HEK293 (cell line): ENCODE measurements around the gene BCL2.

ENCODE experiments used
- CTCF ChIA-PET: fragments of 350-600 bp; formaldehyde crosslinking; extraction: SDS; loops from one replicate; lab custom pipeline; 2021; ENCODE audit warnings: antibody characterized with exemption; lab: Yijun Ruan, JAX
- POLR2A ChIA-PET: fragments of 300-600 bp; formaldehyde crosslinking; extraction: SDS; loops from one replicate; lab custom pipeline; 2020; ENCODE audit warnings: antibody characterized with exemption, inconsistent platforms; lab: Yijun Ruan, JAX
- H3K27ac ChIP-seq: fragments of 200-500 bp; sonication (Bioruptor generic); 2 replicates; pipeline ENCODE4 v1.5.1; 2014; ENCODE audit warnings: low read depth, low read length, control low read depth, inconsistent platforms; ENCODE audit errors: extremely low read depth
- H3K36me3 ChIP-seq, 2 experiments: fragments of 200-500 bp in 1 of 2; sonication (Bioruptor generic) in 1 of 2; 1 replicate in 1 of 2; 2 replicates in 1 of 2; pipeline ENCODE4 v1.5.1; 2014 to 2017; ENCODE audit warnings: inconsistent platforms in 2 of 2, low read length in 2 of 2; ENCODE audit not compliant: control insufficient read depth in 2 of 2, insufficient read depth in 1 of 2
- H3K4me1 ChIP-seq: fragments of 200-500 bp; sonication (Bioruptor generic); 2 replicates; pipeline ENCODE4 v1.5.1; 2014; ENCODE audit warnings: mild to moderate bottlenecking, low read length, inconsistent platforms; ENCODE audit not compliant: control insufficient read depth, insufficient read depth
- H3K4me3 ChIP-seq: 2 replicates; pipeline ENCODE4 v1.5.1; 2011; ENCODE audit warnings: low read depth, mild to moderate bottlenecking, control low read depth, low read length, moderate library complexity
- H3K9me3 ChIP-seq: fragments of 200-500 bp; sonication (Bioruptor generic); 2 replicates; pipeline ENCODE4 v1.5.1; 2014; ENCODE audit warnings: low read depth, low read length, inconsistent platforms; ENCODE audit not compliant: control insufficient read depth, insufficient read depth
- BCL11B ChIP-seq: fragments of 450-650 bp; formaldehyde crosslinking; IDR thresholded peaks from 2 replicates; pipeline ENCODE4 v1.5.1; 2016; ENCODE audit warnings: low read depth, missing biosample characterization, missing genetic modification characterization
- HOXA7 ChIP-seq: sonication (generic); formaldehyde crosslinking; IDR thresholded peaks from 2 replicates; pipeline ENCODE4 v1.8.1; 2022; ENCODE audit warnings: missing genetic modification reagents, borderline replicate concordance
- KLF10 ChIP-seq: fragments of 450-650 bp; IDR thresholded peaks from 2 replicates; pipeline ENCODE4 v1.5.1; 2018; ENCODE audit warnings: missing biosample characterization, mild to moderate bottlenecking, missing genetic modification characterization
- MZF1 ChIP-seq: fragments of 450-650 bp; formaldehyde crosslinking; IDR thresholded peaks from 2 replicates; pipeline ENCODE4 v1.5.1; 2017; ENCODE audit warnings: missing biosample characterization, missing genetic modification characterization, borderline replicate concordance
- OVOL3 ChIP-seq: fragments of 450-650 bp; formaldehyde crosslinking; IDR thresholded peaks from 2 replicates; pipeline ENCODE4 v1.5.1; 2016; ENCODE audit warnings: missing biosample characterization, missing genetic modification characterization
- SP7 ChIP-seq: fragments of 450-650 bp; formaldehyde crosslinking; IDR thresholded peaks from 2 replicates; pipeline ENCODE4 v1.5.1; 2016; ENCODE audit warnings: missing biosample characterization, missing genetic modification characterization
- YY1 ChIP-seq: fragments of 450-650 bp; formaldehyde crosslinking; IDR thresholded peaks from 2 replicates; pipeline ENCODE4 v1.5.1; 2018; ENCODE audit warnings: missing biosample characterization, missing genetic modification characterization
- YY2 ChIP-seq: fragments of 450-650 bp; formaldehyde crosslinking; IDR thresholded peaks from 2 replicates; pipeline ENCODE4 v1.5.1; 2016; ENCODE audit warnings: missing biosample characterization, missing genetic modification characterization
- ZBTB21 ChIP-seq: fragments of 450-650 bp; formaldehyde crosslinking; IDR thresholded peaks from 2 replicates; pipeline ENCODE4 v1.5.1; 2017; ENCODE audit warnings: missing biosample characterization, missing genetic modification characterization
- ZNF155 ChIP-seq: fragments of 450-650 bp; formaldehyde crosslinking; IDR thresholded peaks from 2 replicates; pipeline ENCODE4 v1.5.1; 2016; ENCODE audit warnings: missing biosample characterization, missing genetic modification characterization
- ZNF157 ChIP-seq: fragments of 450-650 bp; formaldehyde crosslinking; IDR thresholded peaks from 2 replicates; pipeline ENCODE4 v1.5.1; 2016; ENCODE audit warnings: missing biosample characterization, missing genetic modification characterization
- ZNF239 ChIP-seq: fragments of 450-650 bp; formaldehyde crosslinking; IDR thresholded peaks from 2 replicates; pipeline ENCODE4 v1.5.1; 2016; ENCODE audit warnings: missing biosample characterization, missing genetic modification characterization
- ZNF274 ChIP-seq, 2 experiments: fragments of 200-500 bp in 1 of 2; fragments of 450-650 bp in 1 of 2; sonication (Bioruptor generic) in 1 of 2; formaldehyde crosslinking in 1 of 2; IDR thresholded peaks; 2 replicates each; pipeline versions ENCODE4 v1.5.1 to v1.6.1; 2014 to 2016; ENCODE audit warnings: borderline replicate concordance in 1 of 2, inconsistent platforms in 1 of 2, low read length in 1 of 2, missing biosample characterization in 1 of 2, missing genetic modification characterization in 1 of 2
- ZNF302 ChIP-seq: fragments of 450-650 bp; formaldehyde crosslinking; IDR thresholded peaks from 2 replicates; pipeline ENCODE4 v1.5.1; 2016; ENCODE audit warnings: missing biosample characterization, missing genetic modification characterization, low read depth
- ZNF366 ChIP-seq: fragments of 450-650 bp; formaldehyde crosslinking; conservative IDR thresholded peaks from 2 replicates; pipeline ENCODE4 v1.5.1; 2016; ENCODE audit warnings: missing biosample characterization, missing genetic modification characterization
- ZNF423 ChIP-seq: fragments of 450-650 bp; formaldehyde crosslinking; IDR thresholded peaks from 2 replicates; pipeline ENCODE4 v1.5.1; 2016; ENCODE audit warnings: missing biosample characterization, missing genetic modification characterization
- ZNF544 ChIP-seq: fragments of 450-650 bp; formaldehyde crosslinking; IDR thresholded peaks from 2 replicates; pipeline ENCODE4 v1.5.0; 2017; ENCODE audit warnings: missing biosample characterization, missing genetic modification characterization
- ZNF677 ChIP-seq: fragments of 450-650 bp; IDR thresholded peaks from 2 replicates; pipeline ENCODE4 v1.5.0; 2018; ENCODE audit warnings: missing biosample characterization, mild to moderate bottlenecking, missing genetic modification characterization, moderate library complexity
- ZNF701 ChIP-seq: fragments of 450-650 bp; formaldehyde crosslinking; IDR thresholded peaks from 2 replicates; pipeline ENCODE4 v1.5.1; 2016; ENCODE audit warnings: missing biosample characterization, missing genetic modification characterization
- ZNF707 ChIP-seq: fragments of 450-650 bp; formaldehyde crosslinking; IDR thresholded peaks from 2 replicates; pipeline ENCODE4 v1.5.1; 2016; ENCODE audit warnings: missing biosample characterization, missing genetic modification characterization
- ZNF792 ChIP-seq: fragments of 450-650 bp; formaldehyde crosslinking; IDR thresholded peaks from 2 replicates; pipeline ENCODE4 v1.5.1; 2016; ENCODE audit warnings: missing biosample characterization, missing genetic modification characterization
- TF ChIP-seq, protein P1 (sequence below): fragments of 450-650 bp; formaldehyde crosslinking; IDR thresholded peaks from 2 replicates; pipeline ENCODE4 v1.5.1; 2017; ENCODE audit warnings: missing biosample characterization, missing genetic modification characterization
- TF ChIP-seq, protein P2 (sequence below): fragments of 450-650 bp; formaldehyde crosslinking; IDR thresholded peaks from 2 replicates; pipeline ENCODE4 v1.5.1; 2016; ENCODE audit warnings: missing biosample characterization, missing genetic modification characterization
- TF ChIP-seq, protein P3 (sequence below): fragments of 450-650 bp; formaldehyde crosslinking; optimal IDR thresholded peaks from 2 replicates; pipeline ENCODE3; 2016; ENCODE audit warnings: missing biosample characterization, mild to moderate bottlenecking, missing genetic modification characterization
- TF ChIP-seq, protein P4 (sequence below): fragments of 450-650 bp; formaldehyde crosslinking; IDR thresholded peaks from 2 replicates; pipeline ENCODE4 v1.5.1; 2016; ENCODE audit warnings: missing biosample characterization, missing genetic modification characterization

Gene BCL2

DNA sequence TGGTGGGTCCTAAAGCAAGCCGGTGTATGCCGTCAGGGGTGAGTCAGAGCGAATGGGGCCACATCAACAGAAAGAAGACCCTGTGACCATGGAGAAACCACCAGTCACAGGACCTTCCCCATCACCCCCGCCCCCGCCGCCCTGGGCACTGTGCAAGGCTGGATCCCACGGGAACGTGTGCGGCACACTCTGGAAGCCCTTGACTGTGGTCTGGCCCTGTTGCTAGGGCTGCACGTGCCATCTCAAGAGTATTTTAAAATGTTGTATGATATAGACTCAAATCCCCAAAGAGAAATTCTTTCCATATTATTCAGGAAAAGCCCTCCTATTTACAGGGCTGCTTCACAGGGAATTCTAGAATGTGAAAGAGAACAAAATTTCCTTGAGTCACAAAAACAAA is 174.8 kb downstream of the BCL2 start (continued):
- TF ChIP-seq KLF10 (tag by site-specific recombination): no peak
- no peak for TF ChIP-seq ZNF677 (tag by site-specific recombination)
- TF ChIP-seq ZNF274 (IDR thresholded peaks at IDR 0.05; ENCODE audit: low read length): no peak
- TF ChIP-seq ZNF274 (tag by site-specific recombination; IDR thresholded peaks at IDR 0.05; ENCODE audit: borderline replicate concordance): no peak
- TF ChIP-seq ZNF302 (tag by site-specific recombination): no peak
- no peak for TF ChIP-seq YY2
- TF ChIP-seq ZBTB21 (tag by site-specific recombination): no peak
- TF ChIP-seq, protein P1, sequence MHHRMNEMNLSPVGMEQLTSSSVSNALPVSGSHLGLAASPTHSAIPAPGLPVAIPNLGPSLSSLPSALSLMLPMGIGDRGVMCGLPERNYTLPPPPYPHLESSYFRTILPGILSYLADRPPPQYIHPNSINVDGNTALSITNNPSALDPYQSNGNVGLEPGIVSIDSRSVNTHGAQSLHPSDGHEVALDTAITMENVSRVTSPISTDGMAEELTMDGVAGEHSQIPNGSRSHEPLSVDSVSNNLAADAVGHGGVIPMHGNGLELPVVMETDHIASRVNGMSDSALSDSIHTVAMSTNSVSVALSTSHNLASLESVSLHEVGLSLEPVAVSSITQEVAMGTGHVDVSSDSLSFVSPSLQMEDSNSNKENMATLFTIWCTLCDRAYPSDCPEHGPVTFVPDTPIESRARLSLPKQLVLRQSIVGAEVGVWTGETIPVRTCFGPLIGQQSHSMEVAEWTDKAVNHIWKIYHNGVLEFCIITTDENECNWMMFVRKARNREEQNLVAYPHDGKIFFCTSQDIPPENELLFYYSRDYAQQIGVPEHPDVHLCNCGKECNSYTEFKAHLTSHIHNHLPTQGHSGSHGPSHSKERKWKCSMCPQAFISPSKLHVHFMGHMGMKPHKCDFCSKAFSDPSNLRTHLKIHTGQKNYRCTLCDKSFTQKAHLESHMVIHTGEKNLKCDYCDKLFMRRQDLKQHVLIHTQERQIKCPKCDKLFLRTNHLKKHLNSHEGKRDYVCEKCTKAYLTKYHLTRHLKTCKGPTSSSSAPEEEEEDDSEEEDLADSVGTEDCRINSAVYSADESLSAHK (tag by site-specific recombination): no peak
- no peak for TF ChIP-seq BCL11B (tag by site-specific recombination)
- no peak for TF ChIP-seq HOXA7 (CRISPR knock-in tag)
- TF ChIP-seq, protein P2, sequence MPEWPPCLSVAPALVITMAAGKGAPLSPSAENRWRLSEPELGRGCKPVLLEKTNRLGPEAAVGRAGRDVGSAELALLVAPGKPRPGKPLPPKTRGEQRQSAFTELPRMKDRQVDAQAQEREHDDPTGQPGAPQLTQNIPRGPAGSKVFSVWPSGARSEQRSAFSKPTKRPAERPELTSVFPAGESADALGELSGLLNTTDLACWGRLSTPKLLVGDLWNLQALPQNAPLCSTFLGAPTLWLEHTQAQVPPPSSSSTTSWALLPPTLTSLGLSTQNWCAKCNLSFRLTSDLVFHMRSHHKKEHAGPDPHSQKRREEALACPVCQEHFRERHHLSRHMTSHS (tag by site-specific recombination): no peak
- TF ChIP-seq, protein P3, sequence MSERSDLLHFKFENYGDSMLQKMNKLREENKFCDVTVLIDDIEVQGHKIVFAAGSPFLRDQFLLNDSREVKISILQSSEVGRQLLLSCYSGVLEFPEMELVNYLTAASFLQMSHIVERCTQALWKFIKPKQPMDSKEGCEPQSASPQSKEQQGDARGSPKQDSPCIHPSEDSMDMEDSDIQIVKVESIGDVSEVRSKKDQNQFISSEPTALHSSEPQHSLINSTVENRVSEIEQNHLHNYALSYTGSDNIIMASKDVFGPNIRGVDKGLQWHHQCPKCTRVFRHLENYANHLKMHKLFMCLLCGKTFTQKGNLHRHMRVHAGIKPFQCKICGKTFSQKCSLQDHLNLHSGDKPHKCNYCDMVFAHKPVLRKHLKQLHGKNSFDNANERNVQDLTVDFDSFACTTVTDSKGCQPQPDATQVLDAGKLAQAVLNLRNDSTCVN: no peak
- TF ChIP-seq ZNF423 (tag by site-specific recombination): no peak
- TF ChIP-seq OVOL3 (tag by site-specific recombination): no peak
- TF ChIP-seq, all 188 proteins: peak for 0

DNA sequence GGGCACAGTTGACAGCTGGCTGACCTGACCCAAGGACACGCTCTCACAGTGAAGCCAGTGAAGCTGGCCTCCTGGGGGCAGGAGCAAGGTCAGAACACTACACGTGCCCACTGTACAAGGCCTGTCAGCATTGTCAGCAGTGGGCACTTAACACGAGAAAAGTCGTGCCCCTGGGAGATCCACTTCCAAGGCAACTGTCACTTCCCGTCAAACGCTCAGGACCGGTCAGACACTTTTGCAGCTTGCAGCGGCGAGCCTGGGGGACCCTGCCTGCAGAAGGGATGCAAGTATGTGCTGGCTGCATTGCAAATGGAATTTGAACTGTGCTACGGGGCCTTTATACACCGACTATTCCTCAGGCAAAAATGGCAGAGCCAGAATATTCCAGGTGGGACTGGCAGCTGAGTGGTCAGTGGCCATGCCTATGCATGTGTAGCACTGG is 176.2 kb downstream of the BCL2 start:
- POLR2A ChIA-PET: no interaction called here

More for the DNA sequence above, 176.2 kb downstream of the BCL2 start:
- Histone ChIP-seq H3K27ac (no peak overlapping the region), H3K9me3 (no peaks in the 10 kb centered on the region), H3K36me3 (no peaks in the 10 kb centered on the region), H3K4me1 (peaks cover 3% of the 10 kb centered on the region; the same call in 1 of the 2 replicates), H3K4me3 (no peak overlapping the region)
- CTCF ChIA-PET: interaction anchor here (0.5 to 3.1 kb wide), 6 partner anchors 10 to 274 kb away, joined by 3 to 14 read pairs (median 3); no protein-coding TSS in a partner anchor
- no peak for TF ChIP-seq YY1 (tag by site-specific recombination)
- no peak for TF ChIP-seq ZNF157 (tag by site-specific recombination)
- TF ChIP-seq ZNF155 (tag by site-specific recombination): no peak
- no peak for TF ChIP-seq ZNF707 (tag by site-specific recombination)
- no peak for TF ChIP-seq ZNF792 (tag by site-specific recombination)
- TF ChIP-seq MZF1: no peak
- no peak for TF ChIP-seq ZNF544 (tag by site-specific recombination)
- TF ChIP-seq, protein P4, sequence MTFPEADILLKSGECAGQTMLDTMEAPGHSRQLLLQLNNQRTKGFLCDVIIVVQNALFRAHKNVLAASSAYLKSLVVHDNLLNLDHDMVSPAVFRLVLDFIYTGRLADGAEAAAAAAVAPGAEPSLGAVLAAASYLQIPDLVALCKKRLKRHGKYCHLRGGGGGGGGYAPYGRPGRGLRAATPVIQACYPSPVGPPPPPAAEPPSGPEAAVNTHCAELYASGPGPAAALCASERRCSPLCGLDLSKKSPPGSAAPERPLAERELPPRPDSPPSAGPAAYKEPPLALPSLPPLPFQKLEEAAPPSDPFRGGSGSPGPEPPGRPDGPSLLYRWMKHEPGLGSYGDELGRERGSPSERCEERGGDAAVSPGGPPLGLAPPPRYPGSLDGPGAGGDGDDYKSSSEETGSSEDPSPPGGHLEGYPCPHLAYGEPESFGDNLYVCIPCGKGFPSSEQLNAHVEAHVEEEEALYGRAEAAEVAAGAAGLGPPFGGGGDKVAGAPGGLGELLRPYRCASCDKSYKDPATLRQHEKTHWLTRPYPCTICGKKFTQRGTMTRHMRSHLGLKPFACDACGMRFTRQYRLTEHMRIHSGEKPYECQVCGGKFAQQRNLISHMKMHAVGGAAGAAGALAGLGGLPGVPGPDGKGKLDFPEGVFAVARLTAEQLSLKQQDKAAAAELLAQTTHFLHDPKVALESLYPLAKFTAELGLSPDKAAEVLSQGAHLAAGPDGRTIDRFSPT (tag by site-specific recombination): no peak
- no peak for TF ChIP-seq SP7 (tag by site-specific recombination)
- TF ChIP-seq ZNF239: no peak
- no peak for TF ChIP-seq ZNF701 (tag by site-specific recombination)
- TF ChIP-seq ZNF366 (tag by site-specific recombination): no peak
